Pancreas (tissue), 10 donors: ENCODE measurements around the gene GZMA. TPM values are rescaled to one million over a fixed set of nuclear protein-coding genes. Genes with fewer than 3 reads are reported as not detected.

Experiments used
- ATAC-seq, 4 donors: fragments of 200-7000 bp; cut with Tn5 transposase; one replicate each; pipeline versions ENCODE4 v1.8.0 to v1.9.1; 2020; ENCODE audit warnings: mild to moderate bottlenecking in 4 of 4, moderate library complexity in 4 of 4
- DNase-seq, 6 donors: peaks; one replicate each; pipeline ENCODE4 v3.0.0-alpha.2; 2020
- FAIRE-seq: peaks from 2 replicates; lab custom pipeline; 2012; peaks lifted over from hg19 to GRCh38; lab: Jason Lieb, UNC
- H3K27ac ChIP-seq, 4 donors: fragments of 200-600 bp; sonication (generic); 1 replicate in 3 of 4; 2 replicates in 1 of 4; pipeline versions ENCODE4 v1.5.0 to v1.8.0; 2020
- H3K27me3 ChIP-seq, 4 donors: fragments of 200-600 bp; one replicate each; pipeline ENCODE4 v1.8.0; 2021
- H3K36me3 ChIP-seq, 3 donors: fragments of 200-600 bp; sonication (generic) in 1 of 3; one replicate each; pipeline versions ENCODE4 v1.5.0 to v1.8.0; 2020 to 2021
- H3K4me1 ChIP-seq, 3 donors: fragments of 200-600 bp; one replicate each; pipeline ENCODE4 v1.8.0; 2021
- H3K4me3 ChIP-seq, 4 donors: fragments of 200-600 bp; sonication (generic) in 2 of 4; one replicate each; pipeline versions ENCODE4 v1.5.0 to v1.8.0; 2020 to 2021
- H3K9me3 ChIP-seq, 4 donors: fragments of 200-600 bp; one replicate each; pipeline ENCODE4 v1.8.0; 2021
- WGBS, 2 donors: extraction: QIAGEN DNeasy Blood & Tissue Kit; methylation state at CpG; one replicate each; pipeline ENCODE4 v1.1.7; 2013; 5-methylcytosine and 5-hydroxymethylcytosine counted together
- intact Hi-C, 3 donors: fragments of 100-400 bp; cut with DNase I; formaldehyde crosslinking; loops; one replicate each; pipeline versions ENCODE4 v1.11.1 to v1.14.2; 2022
- polyA plus RNA-seq, 2 donors: library from polyadenylated mRNA; stranded (reverse); fragments of 200-250 nt; gene quantifications; one replicate each; pipeline ENCODE4 v1.2.3, GENCODE V29; 2013
- total RNA-seq, 6 donors: library from RNA; stranded (reverse); fragmentation: NEBNext Ultra II Directional in 4 of 6; extraction: Animal tissue kit (Norgen Biotek cat#: 25700) in 4 of 6; gene quantifications; one replicate each; pipeline versions ENCODE4 v1.2.1 to v1.2.4, GENCODE V29; 2021 to 2023
- TF ChIP-seq, protein P1 (sequence below), 4 donors: fragments of 200-600 bp; sonication (generic) in 3 of 4; IDR thresholded peaks; one replicate each; pipeline versions ENCODE4 v1.5.0 to v1.8.0; 2021; ENCODE audit warnings: antibody characterized with exemption in 4 of 4
- donor health status: healthy with polysubstance abuse.
- donor health status: DM: no; HTN: no; CAD: no; lungs with moderate emphysema.
- donor health status: DM: no; HTN: no; CAD: no.
- donor health status: control.
- donor health status: control.
- donor health status: Bipolar disorder and iron deficiency.
- donor health status: DM: yes; HTN: yes; CAD: no.
- donor health status: DM: no; HTN: no; CAD: no.
- donor health status: DM: no; HTN: no; CAD: no.
- donor health status: DM: yes; HTN: yes; CAD: no.

Gene GZMA
- total and polyA plus RNA-seq, 8 donors = 0.16 to 1.5 (median 0.84) TPM; not detected in 1

DNA sequence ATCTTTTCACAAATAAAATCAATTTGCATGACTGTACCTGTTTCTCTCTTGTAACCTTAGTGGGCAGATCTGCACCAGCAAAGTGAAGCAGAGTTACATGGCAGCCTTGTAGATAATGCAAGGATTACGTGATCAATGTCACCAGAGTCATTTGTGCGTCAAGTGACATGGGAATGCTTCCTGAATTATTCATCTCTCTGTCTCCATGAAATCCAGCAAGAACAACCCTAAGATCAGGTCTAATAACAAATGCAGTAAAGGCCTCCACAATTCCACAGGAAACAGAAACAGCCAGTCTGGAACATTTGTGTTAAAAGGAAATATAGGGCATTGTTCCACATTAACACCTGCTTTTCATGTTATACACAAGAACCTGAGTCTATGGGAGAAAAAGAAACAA is 7.8 kb downstream of the GZMA start:
- WGBS, 2 donors = 89 to 91% methylated on average over 2 of the region's 2 CpGs
- no peak for FAIRE-seq
- intact Hi-C loops = no loop called here

DNA sequence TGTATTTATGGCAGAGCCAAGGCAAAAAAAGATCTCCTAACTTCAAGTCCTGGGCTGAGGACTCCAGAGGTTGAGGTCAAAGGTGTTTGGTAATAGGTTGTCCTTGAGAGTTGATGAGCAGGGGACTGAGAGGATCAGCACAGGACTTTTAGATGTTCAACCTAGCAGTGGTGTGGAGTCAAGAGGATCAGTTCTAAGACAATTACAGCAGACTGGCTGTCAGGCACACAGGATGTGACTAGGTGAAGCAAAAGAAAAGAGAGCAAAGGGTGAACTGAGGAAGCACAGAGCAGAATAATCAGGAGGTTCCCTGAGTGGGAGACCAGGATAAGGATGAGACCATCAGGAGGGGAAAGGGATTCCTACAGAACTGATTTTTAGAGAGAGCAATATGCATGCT is 10.9 kb downstream of the GZMA start:
- DNase-seq = no peak
- TF ChIP-seq, protein P1, sequence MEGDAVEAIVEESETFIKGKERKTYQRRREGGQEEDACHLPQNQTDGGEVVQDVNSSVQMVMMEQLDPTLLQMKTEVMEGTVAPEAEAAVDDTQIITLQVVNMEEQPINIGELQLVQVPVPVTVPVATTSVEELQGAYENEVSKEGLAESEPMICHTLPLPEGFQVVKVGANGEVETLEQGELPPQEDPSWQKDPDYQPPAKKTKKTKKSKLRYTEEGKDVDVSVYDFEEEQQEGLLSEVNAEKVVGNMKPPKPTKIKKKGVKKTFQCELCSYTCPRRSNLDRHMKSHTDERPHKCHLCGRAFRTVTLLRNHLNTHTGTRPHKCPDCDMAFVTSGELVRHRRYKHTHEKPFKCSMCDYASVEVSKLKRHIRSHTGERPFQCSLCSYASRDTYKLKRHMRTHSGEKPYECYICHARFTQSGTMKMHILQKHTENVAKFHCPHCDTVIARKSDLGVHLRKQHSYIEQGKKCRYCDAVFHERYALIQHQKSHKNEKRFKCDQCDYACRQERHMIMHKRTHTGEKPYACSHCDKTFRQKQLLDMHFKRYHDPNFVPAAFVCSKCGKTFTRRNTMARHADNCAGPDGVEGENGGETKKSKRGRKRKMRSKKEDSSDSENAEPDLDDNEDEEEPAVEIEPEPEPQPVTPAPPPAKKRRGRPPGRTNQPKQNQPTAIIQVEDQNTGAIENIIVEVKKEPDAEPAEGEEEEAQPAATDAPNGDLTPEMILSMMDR (IDR thresholded peaks at IDR 0.05) = no peak
- H3K4me1 ChIP-seq = no peaks in the 10 kb centered on the region
- no peaks in the 10 kb centered on the region for H3K27me3 ChIP-seq
- no peaks in the 10 kb centered on the region for H3K9me3 ChIP-seq
- no peak overlapping the region for H3K4me3 ChIP-seq
- intact Hi-C loops = no loop called here
- ATAC-seq = no peak
- FAIRE-seq = no peak
- no peak overlapping the region for H3K27ac ChIP-seq
- H3K36me3 ChIP-seq = no peaks in the 10 kb centered on the region

More for the DNA sequence above, 7.8 kb downstream of the GZMA start:
- Histone ChIP-seq H3K4me3 (no peak overlapping the region), H3K4me1 (no peaks in the 10 kb centered on the region), H3K27me3 (no peaks in the 10 kb centered on the region), H3K9me3 (no peaks in the 10 kb centered on the region), H3K27ac (no peak overlapping the region), H3K36me3 (no peaks in the 10 kb centered on the region)
- TF ChIP-seq, protein P1 (IDR thresholded peaks at IDR 0.05) = no peak
- ATAC-seq = no peak
- DNase-seq = no peak

DNA sequence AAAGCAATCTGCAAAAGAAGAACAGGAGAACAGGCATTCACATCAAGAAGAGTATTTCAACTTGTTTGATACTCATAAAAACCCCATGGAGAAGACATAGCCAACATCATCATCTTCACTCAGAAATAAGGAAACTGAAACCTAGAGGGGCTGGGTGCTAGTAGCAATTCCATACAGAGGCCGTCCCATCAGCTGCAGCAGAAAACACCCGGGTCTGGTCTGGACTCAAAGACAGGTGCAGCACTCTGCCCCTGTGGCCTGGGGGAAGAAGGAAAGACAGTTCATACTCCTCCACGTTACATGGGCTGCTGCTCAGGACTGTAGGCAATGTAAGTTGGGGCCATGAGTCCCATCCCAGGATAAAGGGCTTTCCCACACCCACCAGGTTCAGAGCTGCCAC is 11.6 kb downstream of the GZMA start:
- no peaks in the 10 kb centered on the region for H3K4me1 ChIP-seq
- intact Hi-C loops = no loop called here
- 65 to 79% methylated on average over 3 of the region's 3 CpGs for WGBS, 2 donors

DNA sequence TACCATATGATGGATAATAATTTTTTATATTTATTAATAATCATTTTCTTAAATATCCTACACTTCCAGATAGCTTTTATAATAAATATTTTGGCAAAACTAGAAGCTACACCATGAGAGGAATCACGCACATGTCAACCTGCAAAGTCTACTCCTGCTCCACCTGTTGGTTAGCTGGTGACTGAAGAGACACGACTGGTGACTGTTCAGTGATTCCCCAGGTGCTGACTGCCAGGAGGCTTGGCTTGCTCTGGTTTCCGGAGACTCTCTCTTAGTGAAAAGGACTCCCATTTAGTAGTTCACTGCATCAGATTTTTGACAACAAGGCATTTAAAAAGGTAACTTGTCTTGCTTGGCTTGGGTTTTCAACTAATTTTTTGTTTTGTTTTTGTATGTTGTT is 20.9 kb downstream of the GZMA start:
- Histone ChIP-seq H3K9me3 (no peaks in the 10 kb centered on the region), H3K27ac (no peak overlapping the region), H3K27me3 (no peaks in the 10 kb centered on the region), H3K4me1 (no peaks in the 10 kb centered on the region), H3K4me3 (no peak overlapping the region), H3K36me3 (no peaks in the 10 kb centered on the region)
- TF ChIP-seq, protein P1 (IDR thresholded peaks at IDR 0.05) = no peak
- WGBS, 2 donors = 55 to 65% methylated on average over 3 of the region's 3 CpGs
- DNase-seq (no peak), FAIRE-seq (no peak), ATAC-seq (no peak)
- intact Hi-C loops = no loop called here

More for the DNA sequence above, 11.6 kb downstream of the GZMA start:
- Histone ChIP-seq H3K27me3 (no peaks in the 10 kb centered on the region), H3K27ac (no peak overlapping the region), H3K4me3 (no peak overlapping the region), H3K36me3 (no peaks in the 10 kb centered on the region), H3K9me3 (no peaks in the 10 kb centered on the region)
- DNase-seq (no peak), FAIRE-seq (no peak), ATAC-seq (no peak)
- TF ChIP-seq, protein P1 (IDR thresholded peaks at IDR 0.05) = no peak

DNA sequence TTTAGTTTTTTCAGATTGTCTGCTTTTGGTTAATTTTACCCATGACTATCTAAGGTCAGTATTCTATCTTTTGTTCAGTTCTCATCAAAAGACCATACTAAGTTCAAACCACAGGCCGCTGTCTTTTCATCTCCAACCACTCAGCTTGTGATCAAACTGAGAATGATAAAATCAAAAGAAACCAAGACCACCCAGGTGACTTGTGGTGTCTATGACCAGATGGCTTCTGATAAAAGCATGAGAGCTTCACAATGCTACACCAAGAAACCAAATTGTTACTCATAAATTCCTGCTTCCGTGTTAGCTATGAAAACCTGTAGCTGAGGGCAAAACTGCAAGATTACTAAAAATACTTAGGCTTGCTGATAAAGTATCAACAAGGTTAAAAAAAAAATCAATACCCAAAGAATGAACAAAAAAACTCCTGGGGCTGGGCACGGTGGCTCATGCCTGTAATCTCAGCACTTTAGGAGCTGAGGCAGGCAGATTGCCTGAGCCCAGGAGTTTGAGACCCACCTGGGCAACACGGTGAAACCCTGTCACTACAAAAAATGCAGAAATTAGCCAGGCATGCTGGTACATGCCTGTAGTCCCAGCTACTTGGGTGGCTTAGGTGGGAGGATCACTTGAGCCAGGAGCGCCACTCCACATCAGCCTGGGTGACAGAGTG is 31.7 kb downstream of the GZMA start:
- TF ChIP-seq, protein P1 (IDR thresholded peaks at IDR 0.05) = no peak
- H3K4me1 ChIP-seq = peaks cover 0 to 3% (median 0%) of the 10 kb centered on the region in 3 donors
- DNase-seq (no peak), ATAC-seq (peak in 1 of 4 donors; percentile 37), FAIRE-seq (no peak)
- intact Hi-C loops = no loop called here
- H3K4me3 ChIP-seq = no peak overlapping the region
- H3K27me3 ChIP-seq = no peaks in the 10 kb centered on the region
- no peak overlapping the region for H3K27ac ChIP-seq
- H3K36me3 ChIP-seq = no peaks in the 10 kb centered on the region
- H3K9me3 ChIP-seq = no peaks in the 10 kb centered on the region
- WGBS, 2 donors = 43 to 45% methylated on average over 5 of the region's 5 CpGs
